ENCODE data around the gene OR7G2. TPM values are rescaled to one million over a fixed set of nuclear protein-coding genes. Genes with fewer than 3 reads are reported as not detected.

Gene OR7G2
- total RNA-seq, 1 experiment from 2014 or later, result not detected

GRCh38 chr19:9115307-9115813, 8.1 kb upstream of the OR7G2 start, which contains the start of gene OR7G1:
Gene OR7G1 (minus strand): TSS chr19:9115763. CDS start chr19:9115763, 0 bp downstream.
- DNase-seq, result no peak
- Histone ChIP-seq H3K27ac (ENCODE audit: insufficient read length, low read depth, low read length) (no peak within 1 kb of the TSS), H3K23ac (ENCODE audit: insufficient read length, low read depth, low read length) (no peak within 1 kb of the TSS), H4K5ac (ENCODE audit: insufficient read length, low read depth, low read length) (no peak within 1 kb of the TSS), H3K4ac (ENCODE audit: low read depth, low read length) (no peak within 1 kb of the TSS), H3K4me1 (ENCODE audit: insufficient read depth, low read length) (no peaks in the 10 kb centered on the region), H2BK15ac (ENCODE audit: low read depth, low read length) (no peak within 1 kb of the TSS), H3K4me2 (ENCODE audit: insufficient read depth, insufficient read length, low read length) (no peak within 1 kb of the TSS), H3K27me3 (ENCODE audit: insufficient read depth, low read length) (no peaks in the 10 kb centered on the region), H2BK20ac (ENCODE audit: low read depth, low read length, poor library complexity, severe bottlenecking) (no peak within 1 kb of the TSS), H3K9me3 (ENCODE audit: control insufficient read depth, low read depth, low read length) (no peaks in the 10 kb centered on the region), H3T11ph (ENCODE audit: low read length) (no peak within 1 kb of the TSS), H3K79me2 (ENCODE audit: insufficient read depth, low read length) (no peaks in the 10 kb centered on the region), H2AFZ (ENCODE audit: low read length) (no peak within 1 kb of the TSS), H3K79me1 (ENCODE audit: insufficient read depth, low read depth, low read length, poor library complexity, severe bottlenecking) (no peaks in the 10 kb centered on the region), H3K23me2 (ENCODE audit: insufficient read length, low read depth, low read length, poor library complexity, severe bottlenecking) (no peaks in the 10 kb centered on the region), H3K14ac (ENCODE audit: insufficient read depth, low read length) (no peak within 1 kb of the TSS), H4K8ac (replicated peaks; ENCODE audit: insufficient read length, low read depth, low read length) (no peak within 1 kb of the TSS), H2AK5ac (ENCODE audit: insufficient read length, low read length) (no peak within 1 kb of the TSS), H2BK12ac (ENCODE audit: insufficient read length, low read depth, low read length) (no peak within 1 kb of the TSS), H3K18ac (ENCODE audit: insufficient read length, low read depth, low read length) (no peak within 1 kb of the TSS), H2BK5ac (ENCODE audit: insufficient read length, low read length) (no peak within 1 kb of the TSS), H4K20me1 (ENCODE audit: control insufficient read depth, insufficient read depth, insufficient read length) (no peaks in the 10 kb centered on the region), H2BK120ac (ENCODE audit: low read depth, low read length, poor library complexity, severe bottlenecking) (no peak within 1 kb of the TSS), H4K91ac (ENCODE audit: insufficient read length, low read depth, low read length) (no peak within 1 kb of the TSS), H3K56ac (ENCODE audit: insufficient read length, low read depth, low read length) (no peak within 1 kb of the TSS), H3K9ac (ENCODE audit: extremely low read depth, insufficient read length, low read length) (no peak within 1 kb of the TSS)
- no peak for TF ChIP-seq CTCF (conservative IDR thresholded peaks at IDR 0.05)
- peaks cover 66 to 91% of the 10 kb centered on the region in 2 experiments for H3K9me3 Mint-ChIP-seq
- peaks cover 6% of the 10 kb centered on the region for H3K27me3 Mint-ChIP-seq (ENCODE audit: low read depth)
- H3K4me1 Mint-ChIP-seq, result no peaks in the 10 kb centered on the region
- no CpG with 5 or more reads among the region's 2 CpGs for WGBS (ENCODE audit: extremely low coverage, insufficient read length, low lambda C conversion rate)
- peaks cover 1 to 23% (median 13%) of the 10 kb centered on the region in 3 experiments; a peak in 4 of 7 replicates for H3K36me3 Mint-ChIP-seq (ENCODE audit: insufficient read depth in 1 of 3, low read depth in 3 of 3)
- H3K4me3 Mint-ChIP-seq, result no peak within 1 kb of the TSS; a peak in 1 of 5 replicates
- no peak within 1 kb of the TSS for H3K27ac Mint-ChIP-seq
